ENCODE data around the gene ZNF385A. TPM values are rescaled to one million over a fixed set of nuclear protein-coding genes. Genes with fewer than 3 reads are reported as not detected.

ZNF385A gene
- polyA plus RNA-seq, 1 donor from 2014 or later: 0.46 TPM

DNA sequence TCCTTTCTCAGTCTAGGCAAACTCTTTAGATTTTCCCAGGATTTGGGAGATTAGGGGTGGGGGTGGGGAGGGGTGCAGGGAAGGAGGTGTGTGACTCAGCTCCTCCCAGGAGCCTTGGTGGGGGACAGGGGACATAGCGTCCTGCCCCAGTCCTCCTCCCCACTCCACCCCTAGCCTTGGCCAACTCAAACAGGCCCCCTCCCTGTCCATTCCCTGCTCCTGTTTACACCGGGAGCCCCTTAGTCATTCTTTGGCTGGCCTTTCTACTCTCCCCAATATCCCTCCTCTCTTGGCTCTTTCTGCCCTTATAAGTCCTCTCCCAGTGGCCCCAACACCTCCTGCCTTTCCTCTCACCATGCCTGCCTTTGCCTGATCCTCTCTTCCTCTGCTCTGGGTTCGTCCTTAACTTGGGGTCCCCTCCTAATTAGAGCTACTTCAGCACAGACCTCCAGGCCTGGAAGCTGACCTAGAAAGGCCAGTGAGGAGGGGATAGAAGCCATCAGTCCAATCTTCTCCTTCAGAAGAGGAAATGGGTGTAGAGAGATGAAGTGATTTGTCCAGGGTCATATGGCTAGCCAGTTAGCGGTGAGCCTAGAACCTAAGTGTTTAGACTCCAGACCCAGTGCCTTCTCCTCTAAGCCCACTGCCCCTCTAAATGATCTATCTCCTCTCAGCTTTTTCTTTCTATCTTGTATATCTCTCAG is 36.8 kb upstream of the ZNF385A start:
- H3K9me3 ChIP-seq (ENCODE audit: low read length): no peaks in the 10 kb centered on the region
- no peaks in the 10 kb centered on the region for H3K79me2 ChIP-seq (replicated peaks; ENCODE audit: insufficient read depth, low read length)
- no peak overlapping the region for H3K4me3 ChIP-seq (ENCODE audit: low read length)
- TF ChIP-seq EP300 (conservative IDR thresholded peaks at IDR 0.05; ENCODE audit: poor library complexity, severe bottlenecking): no peak
- TF ChIP-seq, protein P1, sequence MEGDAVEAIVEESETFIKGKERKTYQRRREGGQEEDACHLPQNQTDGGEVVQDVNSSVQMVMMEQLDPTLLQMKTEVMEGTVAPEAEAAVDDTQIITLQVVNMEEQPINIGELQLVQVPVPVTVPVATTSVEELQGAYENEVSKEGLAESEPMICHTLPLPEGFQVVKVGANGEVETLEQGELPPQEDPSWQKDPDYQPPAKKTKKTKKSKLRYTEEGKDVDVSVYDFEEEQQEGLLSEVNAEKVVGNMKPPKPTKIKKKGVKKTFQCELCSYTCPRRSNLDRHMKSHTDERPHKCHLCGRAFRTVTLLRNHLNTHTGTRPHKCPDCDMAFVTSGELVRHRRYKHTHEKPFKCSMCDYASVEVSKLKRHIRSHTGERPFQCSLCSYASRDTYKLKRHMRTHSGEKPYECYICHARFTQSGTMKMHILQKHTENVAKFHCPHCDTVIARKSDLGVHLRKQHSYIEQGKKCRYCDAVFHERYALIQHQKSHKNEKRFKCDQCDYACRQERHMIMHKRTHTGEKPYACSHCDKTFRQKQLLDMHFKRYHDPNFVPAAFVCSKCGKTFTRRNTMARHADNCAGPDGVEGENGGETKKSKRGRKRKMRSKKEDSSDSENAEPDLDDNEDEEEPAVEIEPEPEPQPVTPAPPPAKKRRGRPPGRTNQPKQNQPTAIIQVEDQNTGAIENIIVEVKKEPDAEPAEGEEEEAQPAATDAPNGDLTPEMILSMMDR (IDR thresholded peaks at IDR 0.05; ENCODE audit: poor library complexity, severe bottlenecking): no peak
- TF ChIP-seq TAF1 (IDR thresholded peaks at IDR 0.05; ENCODE audit: low read depth): no peak
- TF ChIP-seq, protein P2, sequence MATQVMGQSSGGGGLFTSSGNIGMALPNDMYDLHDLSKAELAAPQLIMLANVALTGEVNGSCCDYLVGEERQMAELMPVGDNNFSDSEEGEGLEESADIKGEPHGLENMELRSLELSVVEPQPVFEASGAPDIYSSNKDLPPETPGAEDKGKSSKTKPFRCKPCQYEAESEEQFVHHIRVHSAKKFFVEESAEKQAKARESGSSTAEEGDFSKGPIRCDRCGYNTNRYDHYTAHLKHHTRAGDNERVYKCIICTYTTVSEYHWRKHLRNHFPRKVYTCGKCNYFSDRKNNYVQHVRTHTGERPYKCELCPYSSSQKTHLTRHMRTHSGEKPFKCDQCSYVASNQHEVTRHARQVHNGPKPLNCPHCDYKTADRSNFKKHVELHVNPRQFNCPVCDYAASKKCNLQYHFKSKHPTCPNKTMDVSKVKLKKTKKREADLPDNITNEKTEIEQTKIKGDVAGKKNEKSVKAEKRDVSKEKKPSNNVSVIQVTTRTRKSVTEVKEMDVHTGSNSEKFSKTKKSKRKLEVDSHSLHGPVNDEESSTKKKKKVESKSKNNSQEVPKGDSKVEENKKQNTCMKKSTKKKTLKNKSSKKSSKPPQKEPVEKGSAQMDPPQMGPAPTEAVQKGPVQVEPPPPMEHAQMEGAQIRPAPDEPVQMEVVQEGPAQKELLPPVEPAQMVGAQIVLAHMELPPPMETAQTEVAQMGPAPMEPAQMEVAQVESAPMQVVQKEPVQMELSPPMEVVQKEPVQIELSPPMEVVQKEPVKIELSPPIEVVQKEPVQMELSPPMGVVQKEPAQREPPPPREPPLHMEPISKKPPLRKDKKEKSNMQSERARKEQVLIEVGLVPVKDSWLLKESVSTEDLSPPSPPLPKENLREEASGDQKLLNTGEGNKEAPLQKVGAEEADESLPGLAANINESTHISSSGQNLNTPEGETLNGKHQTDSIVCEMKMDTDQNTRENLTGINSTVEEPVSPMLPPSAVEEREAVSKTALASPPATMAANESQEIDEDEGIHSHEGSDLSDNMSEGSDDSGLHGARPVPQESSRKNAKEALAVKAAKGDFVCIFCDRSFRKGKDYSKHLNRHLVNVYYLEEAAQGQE (IDR thresholded peaks at IDR 0.05; ENCODE audit: borderline replicate concordance): no peak
- TF ChIP-seq SMC3 (conservative IDR thresholded peaks at IDR 0.05; ENCODE audit: poor library complexity): no peak
- TF ChIP-seq EZH2 (IDR thresholded peaks at IDR 0.05; ENCODE audit: borderline replicate concordance, insufficient read depth, low read length, poor library complexity, severe bottlenecking): no peak
- no peak for TF ChIP-seq POLR2AphosphoS5 (IDR thresholded peaks at IDR 0.05)
- TF ChIP-seq RAD21 (conservative IDR thresholded peaks at IDR 0.05): no peak
- TF ChIP-seq MXI1 (conservative IDR thresholded peaks at IDR 0.05; ENCODE audit: poor library complexity, severe bottlenecking): no peak
- H3F3A ChIP-seq (ENCODE audit: insufficient read depth, low read length, poor library complexity, severe bottlenecking): no peaks in the 10 kb centered on the region
- no peak overlapping the region for H2AFZ ChIP-seq (ENCODE audit: low read depth, low read length)
- no peak overlapping the region for H3K27ac ChIP-seq (ENCODE audit: low read length)
- no peak overlapping the region for H3K4me2 ChIP-seq (ENCODE audit: low read length)
- no peaks in the 10 kb centered on the region for H3K9me2 ChIP-seq (ENCODE audit: insufficient read depth, low read length)
- H3K36me3 ChIP-seq (ENCODE audit: insufficient read depth, low read length): no peaks in the 10 kb centered on the region
- no peaks in the 10 kb centered on the region for H4K20me1 ChIP-seq (ENCODE audit: insufficient read depth)
- H3K9ac ChIP-seq (ENCODE audit: low read length): no peak overlapping the region
- peaks cover 31% of the 10 kb centered on the region for H3K27me3 ChIP-seq (ENCODE audit: insufficient read depth, low read depth, low read length)

GRCh38 chr12:54420766-54421144 is 36.2 kb upstream of the ZNF385A start:
- no peak for TF ChIP-seq TAF1 (IDR thresholded peaks at IDR 0.05; ENCODE audit: low read depth)
- TF ChIP-seq, protein P2 (IDR thresholded peaks at IDR 0.05; ENCODE audit: borderline replicate concordance): no peak
- TF ChIP-seq EZH2 (IDR thresholded peaks at IDR 0.05; ENCODE audit: borderline replicate concordance, insufficient read depth, low read length, poor library complexity, severe bottlenecking): no peak
- no peak for TF ChIP-seq EP300 (conservative IDR thresholded peaks at IDR 0.05; ENCODE audit: poor library complexity, severe bottlenecking)
- no peak for TF ChIP-seq POLR2AphosphoS5 (IDR thresholded peaks at IDR 0.05)
- no peak for TF ChIP-seq SMC3 (conservative IDR thresholded peaks at IDR 0.05; ENCODE audit: poor library complexity)
- TF ChIP-seq MXI1 (conservative IDR thresholded peaks at IDR 0.05; ENCODE audit: poor library complexity, severe bottlenecking): no peak
- no peak for TF ChIP-seq RAD21 (conservative IDR thresholded peaks at IDR 0.05)
- TF ChIP-seq, protein P1 (IDR thresholded peaks at IDR 0.05; ENCODE audit: poor library complexity, severe bottlenecking): no peak
- Histone ChIP-seq H3K27ac (ENCODE audit: low read length) (no peak overlapping the region), H3K27me3 (ENCODE audit: insufficient read depth, low read depth, low read length) (peaks cover 31% of the 10 kb centered on the region), H3K9ac (ENCODE audit: low read length) (no peak overlapping the region), H2AFZ (ENCODE audit: low read depth, low read length) (no peak overlapping the region), H3F3A (ENCODE audit: insufficient read depth, low read length, poor library complexity, severe bottlenecking) (no peaks in the 10 kb centered on the region), H3K79me2 (replicated peaks; ENCODE audit: insufficient read depth, low read length) (no peaks in the 10 kb centered on the region), H3K9me2 (ENCODE audit: insufficient read depth, low read length) (no peaks in the 10 kb centered on the region), H3K9me3 (ENCODE audit: low read length) (no peaks in the 10 kb centered on the region), H3K4me2 (ENCODE audit: low read length) (no peak overlapping the region), H4K20me1 (ENCODE audit: insufficient read depth) (no peaks in the 10 kb centered on the region), H3K4me3 (ENCODE audit: low read length) (no peak overlapping the region), H3K36me3 (ENCODE audit: insufficient read depth, low read length) (no peaks in the 10 kb centered on the region)
